Measurements from ENCODE around the gene PID1.

DNA sequence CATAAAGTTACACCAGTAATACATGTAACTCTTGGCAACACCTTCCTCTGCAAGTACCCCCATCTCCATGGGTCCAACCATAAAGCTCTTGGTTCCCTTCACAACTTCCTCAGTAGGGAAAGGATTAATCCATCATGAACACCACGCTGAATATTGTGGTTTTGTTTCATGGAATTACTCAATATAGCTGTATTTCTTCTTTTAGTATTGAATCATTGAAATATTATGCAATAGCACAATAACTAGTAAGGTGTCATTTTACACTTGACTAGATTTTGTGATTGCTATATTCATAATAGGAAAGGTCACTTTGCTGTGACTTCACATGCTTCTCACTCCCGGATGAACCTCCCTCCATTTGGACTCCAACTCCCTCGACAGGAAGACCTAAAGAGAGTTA is 29.7 kb upstream of the PID1 start:
- no peak for TF ChIP-seq POLR2A (IDR thresholded peaks at IDR 0.05)
- TF ChIP-seq, protein P1, sequence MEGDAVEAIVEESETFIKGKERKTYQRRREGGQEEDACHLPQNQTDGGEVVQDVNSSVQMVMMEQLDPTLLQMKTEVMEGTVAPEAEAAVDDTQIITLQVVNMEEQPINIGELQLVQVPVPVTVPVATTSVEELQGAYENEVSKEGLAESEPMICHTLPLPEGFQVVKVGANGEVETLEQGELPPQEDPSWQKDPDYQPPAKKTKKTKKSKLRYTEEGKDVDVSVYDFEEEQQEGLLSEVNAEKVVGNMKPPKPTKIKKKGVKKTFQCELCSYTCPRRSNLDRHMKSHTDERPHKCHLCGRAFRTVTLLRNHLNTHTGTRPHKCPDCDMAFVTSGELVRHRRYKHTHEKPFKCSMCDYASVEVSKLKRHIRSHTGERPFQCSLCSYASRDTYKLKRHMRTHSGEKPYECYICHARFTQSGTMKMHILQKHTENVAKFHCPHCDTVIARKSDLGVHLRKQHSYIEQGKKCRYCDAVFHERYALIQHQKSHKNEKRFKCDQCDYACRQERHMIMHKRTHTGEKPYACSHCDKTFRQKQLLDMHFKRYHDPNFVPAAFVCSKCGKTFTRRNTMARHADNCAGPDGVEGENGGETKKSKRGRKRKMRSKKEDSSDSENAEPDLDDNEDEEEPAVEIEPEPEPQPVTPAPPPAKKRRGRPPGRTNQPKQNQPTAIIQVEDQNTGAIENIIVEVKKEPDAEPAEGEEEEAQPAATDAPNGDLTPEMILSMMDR (IDR thresholded peaks at IDR 0.05), result no peak

Data from right lobe of liver (tissue), 4 donors.